GM18511 (cell line): ENCODE data around the gene GRN.
"Not testable (repeated sequence)": the region's sequence is repeated elsewhere in the genome, so short reads cannot be mapped to it uniquely, and the experiment has no call there.

Experiments used
- ATAC-seq: cut with Tn5 transposase; IDR thresholded peaks from one replicate; pipeline ENCODE4 v1.9.1; 2021; ENCODE audit warnings: mild to moderate bottlenecking, moderate library complexity; ENCODE audit not compliant: unreplicated experiment

The GRN gene

DNA sequence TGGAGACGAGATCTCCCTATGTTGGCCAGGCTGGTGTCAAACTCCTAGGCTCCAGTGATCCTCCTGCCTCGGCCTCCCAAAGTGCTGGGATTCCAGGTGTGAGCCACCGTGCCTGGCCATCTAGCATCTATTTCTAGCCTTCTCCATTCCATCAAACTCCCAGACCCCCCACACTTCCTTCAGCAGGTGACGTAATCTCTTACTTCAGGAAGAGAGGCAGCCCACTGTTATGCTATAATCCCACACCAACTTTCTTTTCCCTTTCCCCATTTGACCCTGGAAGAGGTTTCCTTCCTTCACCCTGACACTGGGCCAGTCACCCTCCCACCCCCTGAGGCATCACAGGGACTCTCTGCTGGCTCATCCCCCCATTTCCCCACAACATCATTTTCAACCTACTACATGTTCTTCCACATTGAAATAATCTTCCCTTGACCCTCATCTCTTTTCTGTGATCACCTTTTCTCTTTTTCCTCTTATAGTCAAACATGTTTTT, 36.8 kb downstream of the GRN start:
- ATAC-seq = no peak

DNA sequence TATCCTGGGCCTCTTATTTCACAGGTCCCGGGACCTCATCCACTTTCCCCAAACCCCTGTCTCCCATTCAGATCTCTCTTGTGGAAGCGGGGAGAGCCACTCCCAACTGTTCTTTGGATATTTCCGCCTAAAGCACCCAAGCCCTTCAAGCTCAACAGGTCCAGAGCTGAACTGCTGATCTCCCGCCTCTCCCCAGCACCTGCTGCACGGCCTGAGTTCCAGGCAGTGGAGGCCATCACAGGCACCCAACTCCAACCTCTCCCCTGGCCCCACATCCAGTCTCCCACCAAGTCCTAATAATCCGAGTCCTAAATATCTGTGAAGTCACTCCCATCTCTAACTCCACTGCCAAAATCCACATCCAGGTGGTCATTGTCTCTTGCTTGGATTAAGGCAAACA, 37.8 kb downstream of the GRN start:
- no peak for ATAC-seq

- no peak for ATAC-seq
These were observed 38.3 kb downstream of the GRN start for GRCh38 chr17:44383363-44383762.

GRCh38 chr17:44383861-44384260, 38.8 kb downstream of the GRN start:
- no peak for ATAC-seq

DNA sequence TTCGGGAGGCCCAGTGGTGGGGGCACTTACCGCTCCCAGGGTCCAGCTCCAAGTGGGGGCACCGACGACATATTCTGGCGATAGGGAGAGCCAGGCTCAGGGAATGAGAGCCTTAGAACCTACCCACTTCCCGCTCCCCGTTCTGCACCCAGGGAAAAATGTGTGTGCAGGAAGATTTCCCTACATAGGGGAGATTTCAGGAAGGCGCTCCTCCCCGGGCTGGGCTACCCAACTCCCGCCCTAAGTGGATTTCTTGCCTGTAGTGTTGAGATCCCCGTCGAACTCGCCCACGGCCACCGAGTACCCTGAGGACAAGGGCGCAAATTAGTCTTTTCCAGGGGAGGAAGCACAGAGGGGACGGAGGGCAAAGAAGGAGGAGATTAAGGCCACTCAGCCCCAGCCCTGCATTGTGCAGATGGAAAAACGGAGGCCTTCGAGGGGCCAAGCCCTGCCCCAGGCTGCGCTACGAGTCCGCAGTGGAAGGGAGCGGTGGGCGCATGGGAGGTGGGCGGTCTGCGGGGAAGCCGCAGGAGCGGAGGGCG, 39.2 kb downstream of the GRN start:
- no peak for ATAC-seq

DNA sequence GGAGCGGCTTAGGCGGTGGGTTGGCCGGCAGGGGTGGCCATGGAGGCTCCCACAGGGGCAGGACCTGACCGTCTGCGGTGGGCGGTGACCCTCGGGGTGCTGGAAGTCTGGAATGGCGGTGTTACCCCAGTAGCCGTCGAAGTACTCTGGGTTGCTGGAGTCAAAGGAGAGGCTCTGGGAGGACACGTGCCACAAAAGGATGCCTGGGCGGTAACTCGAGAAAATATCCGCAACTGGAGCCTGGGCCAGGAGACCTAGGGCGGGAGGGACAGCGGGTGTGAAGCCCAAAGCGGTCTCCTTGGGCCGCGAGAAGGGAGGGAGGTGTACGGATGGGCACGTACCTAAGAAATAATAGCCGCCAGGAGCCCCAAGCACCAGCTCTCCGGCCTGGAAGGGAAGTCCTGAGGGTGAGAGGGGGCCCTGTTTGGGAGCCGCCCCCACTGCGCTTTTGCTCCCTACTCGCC, 39.8 kb downstream of the GRN start:
- no peak for ATAC-seq

- ATAC-seq = no peak
These were observed 40.4 kb downstream of the GRN start for GRCh38 chr17:44385287-44386181.

GRCh38 chr17:44386182-44386525, 41.1 kb downstream of the GRN start:
- no peak for ATAC-seq

DNA sequence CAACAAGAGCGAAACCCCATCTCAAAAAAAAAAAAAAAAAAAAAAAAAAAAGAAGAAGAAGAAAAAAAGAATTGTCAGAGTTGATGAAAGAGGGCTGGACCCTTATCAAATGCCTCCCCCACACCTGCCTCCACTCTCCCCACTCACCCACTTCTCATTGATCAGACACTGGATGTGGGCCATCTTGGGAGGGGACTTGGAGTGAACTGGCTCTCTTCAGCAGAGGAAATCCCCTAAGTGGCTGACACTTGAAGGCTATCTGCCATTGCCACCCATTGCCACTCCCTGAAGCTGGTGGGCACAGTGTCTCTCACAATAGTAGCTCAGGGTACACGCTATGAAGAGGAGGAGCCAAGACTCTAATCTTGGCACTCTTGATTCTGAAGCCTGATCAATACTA, 42.7 kb downstream of the GRN start:
- no peak for ATAC-seq

DNA sequence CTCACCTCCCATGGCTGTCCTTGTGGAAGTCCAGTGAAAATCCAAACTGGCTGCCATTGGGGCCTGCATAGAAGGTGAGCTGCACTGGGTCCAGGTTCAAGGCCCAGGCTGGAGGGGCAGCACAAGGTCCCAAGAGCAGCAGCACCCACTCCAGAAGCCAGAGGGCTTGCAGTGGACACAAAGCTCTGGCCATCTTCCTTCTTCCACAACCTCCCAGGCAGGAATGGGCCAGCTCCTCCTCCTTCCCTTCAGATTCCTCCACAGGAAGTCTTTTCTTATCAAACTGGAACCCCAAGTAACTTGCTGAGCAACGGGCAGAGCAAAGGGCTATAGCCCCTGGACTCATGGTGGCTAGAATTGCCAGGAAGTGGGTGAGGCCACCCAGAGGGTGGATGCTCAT, 44.2 kb downstream of the GRN start, which contains the start of gene ITGA2B:
TSS of gene ITGA2B (minus strand) at position 369 of the 400 bp plus-strand sequence. CDS start at position 193, 176 bp downstream.
- no peak for ATAC-seq

- ATAC-seq = no peak
These were observed 44.7 kb downstream of the GRN start for GRCh38 chr17:44389723-44390202.

DNA sequence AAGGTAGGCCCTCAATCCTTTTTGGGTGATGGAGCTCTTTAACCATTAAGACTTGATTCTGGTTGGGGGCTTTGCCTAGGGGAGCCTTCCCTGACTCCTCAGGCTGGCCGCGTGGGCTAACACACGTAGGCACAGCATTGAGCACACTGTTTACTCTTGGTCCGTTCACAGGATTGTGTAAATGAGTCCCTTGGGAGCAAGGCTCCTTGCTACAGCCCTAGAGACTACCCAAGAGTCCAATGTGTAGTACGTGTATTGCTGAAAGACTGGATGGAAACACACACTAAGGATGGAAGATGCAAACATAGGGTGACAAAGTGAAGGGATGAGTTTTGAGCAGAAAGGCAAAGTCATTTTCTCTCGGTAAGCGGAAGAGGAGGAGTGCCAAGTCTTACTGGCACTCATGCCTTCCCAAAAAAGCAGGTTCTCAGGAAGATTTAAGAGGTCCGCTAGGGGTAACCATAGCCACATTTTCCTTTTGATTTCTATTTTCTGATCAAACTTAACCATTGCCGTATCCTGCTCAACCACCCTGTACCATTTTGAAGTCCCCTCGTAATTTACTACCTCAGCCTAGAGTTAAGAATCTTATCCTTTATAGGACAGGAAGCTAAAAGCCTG, 45.3 kb downstream of the GRN start:
- ATAC-seq = no peak

GRCh38 chr17:44394112-44394511, 49.0 kb downstream of the GRN start:
- ATAC-seq = not testable (repeated sequence)

- ATAC-seq = no peak
These were observed 49.7 kb downstream of the GRN start for GRCh38 chr17:44394833-44395232.

- ATAC-seq = no peak
These were observed 51.8 kb downstream of the GRN start for GRCh38 chr17:44396946-44397345.

DNA sequence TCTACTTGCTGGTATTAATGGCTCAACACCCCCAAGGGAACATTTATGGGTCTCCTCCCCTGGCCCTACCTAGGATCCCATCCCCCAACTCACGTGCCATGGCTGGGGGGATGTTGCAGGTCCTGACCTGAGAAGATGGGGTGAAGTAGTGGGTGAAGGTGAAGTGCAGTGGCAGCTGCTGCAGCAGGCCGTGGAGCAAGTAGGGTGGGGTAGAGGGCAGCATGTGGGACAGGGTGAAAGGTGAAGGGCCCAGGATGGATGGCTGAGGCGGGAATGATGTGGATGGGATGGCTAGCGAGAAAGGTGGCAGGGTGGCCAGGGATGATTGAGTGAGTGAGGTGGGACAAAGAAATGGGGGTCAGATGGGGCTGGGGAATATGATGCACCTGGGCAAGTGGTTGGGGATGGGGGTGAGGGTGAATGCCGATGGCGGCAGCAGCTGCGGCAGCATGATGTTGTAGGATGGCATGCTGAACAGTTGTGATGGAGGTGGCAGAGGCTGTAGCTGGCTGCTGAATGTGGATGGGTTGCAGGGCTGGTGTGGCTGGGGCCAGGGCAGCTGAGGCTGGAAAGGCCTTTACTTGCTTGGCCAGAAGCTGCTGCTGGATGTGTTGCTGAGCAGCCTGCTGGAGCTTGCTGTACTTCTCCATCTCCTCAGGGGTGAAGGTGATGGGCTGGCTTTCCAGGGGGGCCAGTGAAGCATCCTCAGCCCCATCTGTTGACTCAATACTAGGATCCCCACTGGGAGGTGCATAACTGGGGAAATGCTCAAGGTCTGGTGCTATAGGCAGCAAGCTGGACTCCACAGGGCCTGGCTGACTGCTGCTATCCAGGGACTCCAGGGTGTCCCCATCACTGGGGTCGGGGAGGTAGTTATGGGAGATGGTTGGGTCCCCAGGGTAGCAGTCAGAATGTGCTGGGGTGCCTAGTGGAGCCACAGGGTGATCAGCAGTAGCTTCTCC, 52.7 kb downstream of the GRN start:
- no peak for ATAC-seq

GRCh38 chr17:44398692-44399691, 53.9 kb downstream of the GRN start:
- ATAC-seq = no peak

DNA sequence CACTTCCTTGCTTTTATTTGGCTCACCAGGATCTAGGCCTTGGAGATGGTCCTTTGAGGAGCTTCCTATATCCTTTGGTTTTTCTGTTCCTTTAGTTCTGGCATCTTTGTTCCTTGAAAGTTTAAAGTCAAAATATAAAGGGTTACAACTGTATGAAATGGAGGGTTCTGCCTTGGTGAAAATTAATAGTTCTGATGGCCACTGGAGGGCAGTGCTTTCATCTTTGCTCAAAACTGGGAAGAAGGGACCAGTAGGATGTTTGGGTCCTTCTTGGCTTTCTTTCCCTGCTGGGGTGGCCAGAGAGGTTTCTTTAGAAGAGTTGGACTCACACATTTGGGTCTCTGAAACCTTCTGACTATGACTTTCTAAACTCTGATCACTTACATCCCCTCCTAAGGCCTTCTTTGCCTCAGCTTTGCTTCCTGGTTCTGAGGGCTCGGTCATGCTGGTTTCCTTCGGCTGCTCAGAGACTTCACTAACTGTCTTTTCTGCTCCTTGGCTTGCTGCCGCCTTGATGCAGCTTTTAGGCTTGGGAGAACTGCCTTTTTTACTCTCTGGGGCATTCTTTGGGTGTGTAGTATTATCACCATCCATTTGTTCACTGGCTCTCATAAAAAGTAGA, 55.2 kb downstream of the GRN start:
- no peak for ATAC-seq
